DOHH2 (cell line): Measurements from ENCODE around the gene ABCD3.

Experiments used
- H3F3A ChIP-seq: fragments of 200-600 bp; sonication (generic), shearing (Covaris generic); 2 replicates; pipeline ENCODE4 v1.6.0; 2016; ENCODE audit warnings: antibody characterized with exemption, mild to moderate bottlenecking; ENCODE audit not compliant: control insufficient read depth, insufficient read depth
- H3K27ac ChIP-seq: fragments of 200-600 bp; sonication (generic); 2 replicates; pipeline ENCODE4 v1.5.1; 2014; ENCODE audit warnings: low read depth, mild to moderate bottlenecking, low read length, moderate library complexity
- H3K27me3 ChIP-seq: fragments of 200-600 bp; sonication (generic); 2 replicates; pipeline ENCODE4 v1.6.1; 2014; ENCODE audit warnings: mild to moderate bottlenecking, low read length, mixed read lengths; ENCODE audit not compliant: control insufficient read depth
- H3K36me3 ChIP-seq: fragments of 200-600 bp; sonication (generic); 2 replicates; pipeline ENCODE4 v1.6.1; 2014; ENCODE audit warnings: mild to moderate bottlenecking, low read length, moderate library complexity, mixed read lengths; ENCODE audit not compliant: control insufficient read depth
- H3K4me1 ChIP-seq: fragments of 200-600 bp; sonication (generic); 2 replicates; pipeline ENCODE4 v1.6.1; 2014; ENCODE audit warnings: mild to moderate bottlenecking, low read length, mixed read lengths; ENCODE audit not compliant: control insufficient read depth
- H3K4me2 ChIP-seq: fragments of 200-600 bp; sonication (generic); 2 replicates; pipeline ENCODE4 v1.6.0; 2014; ENCODE audit warnings: mild to moderate bottlenecking, low read length, moderate library complexity
- H3K4me3 ChIP-seq: fragments of 200-600 bp; sonication (generic); 2 replicates; pipeline ENCODE4 v1.5.1; 2014; ENCODE audit warnings: mild to moderate bottlenecking, low read length, mixed read lengths
- H3K79me2 ChIP-seq: fragments of 200-600 bp; sonication (generic); 2 replicates; pipeline ENCODE4 v1.6.1; 2014; ENCODE audit warnings: mild to moderate bottlenecking, low read length, mixed read lengths; ENCODE audit not compliant: control insufficient read depth
- H3K9me2 ChIP-seq: fragments of 200-600 bp; sonication (generic); replicated peaks from 2 replicates; pipeline ENCODE4 v1.6.1; 2014; ENCODE audit warnings: mild to moderate bottlenecking, low read length, mixed read lengths; ENCODE audit not compliant: control insufficient read depth
- H3K9me3 ChIP-seq: fragments of 200-600 bp; sonication (generic); 2 replicates; pipeline ENCODE4 v1.6.1; 2014; ENCODE audit warnings: antibody characterized with exemption, low read length, mixed read lengths; ENCODE audit not compliant: control insufficient read depth, insufficient read depth
- H4K20me1 ChIP-seq: fragments of 200-600 bp; sonication (generic); 2 replicates; pipeline ENCODE4 v1.6.0; 2014; ENCODE audit warnings: low read depth, mild to moderate bottlenecking, antibody characterized with exemption, low read length, moderate library complexity; ENCODE audit not compliant: control insufficient read depth, insufficient read depth
- EZH2phosphoT487 ChIP-seq: fragments of 200-600 bp; sonication (generic); IDR thresholded peaks from 2 replicates; pipeline ENCODE4 v1.6.1; 2017; ENCODE audit warnings: borderline replicate concordance, mild to moderate bottlenecking, antibody characterized with exemption, low read length, moderate library complexity, mixed read lengths
- TF ChIP-seq, protein P1 (sequence below): fragments of 200-600 bp; sonication (generic); IDR thresholded peaks from one replicate; pipeline ENCODE4 v1.5.1; 2014; ENCODE audit warnings: antibody characterized with exemption, mild to moderate bottlenecking, low read depth, low read length; ENCODE audit not compliant: poor library complexity, severe bottlenecking

The ABCD3 gene

DNA sequence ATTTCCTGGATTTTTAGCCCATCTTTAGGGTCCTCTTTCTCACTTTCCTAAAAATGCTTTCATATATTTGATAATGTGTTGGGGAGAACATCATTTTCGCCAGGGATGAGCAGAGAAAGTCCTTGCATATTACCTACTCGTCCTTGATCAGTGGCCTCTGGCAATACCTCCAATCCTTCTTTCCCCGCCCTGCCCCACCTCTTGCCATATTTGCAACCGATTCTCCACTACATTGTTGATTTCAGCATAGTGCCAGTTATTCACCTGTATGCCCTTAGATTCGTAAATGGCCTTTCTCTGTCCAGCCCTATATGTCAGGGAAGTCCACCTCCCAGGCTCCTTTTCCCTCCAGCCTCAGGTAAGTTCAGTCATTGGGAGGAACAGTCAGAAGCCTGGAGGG, 136.9 kb downstream of the ABCD3 start:
- TF ChIP-seq EZH2phosphoT487 = no peak
- TF ChIP-seq, protein P1, sequence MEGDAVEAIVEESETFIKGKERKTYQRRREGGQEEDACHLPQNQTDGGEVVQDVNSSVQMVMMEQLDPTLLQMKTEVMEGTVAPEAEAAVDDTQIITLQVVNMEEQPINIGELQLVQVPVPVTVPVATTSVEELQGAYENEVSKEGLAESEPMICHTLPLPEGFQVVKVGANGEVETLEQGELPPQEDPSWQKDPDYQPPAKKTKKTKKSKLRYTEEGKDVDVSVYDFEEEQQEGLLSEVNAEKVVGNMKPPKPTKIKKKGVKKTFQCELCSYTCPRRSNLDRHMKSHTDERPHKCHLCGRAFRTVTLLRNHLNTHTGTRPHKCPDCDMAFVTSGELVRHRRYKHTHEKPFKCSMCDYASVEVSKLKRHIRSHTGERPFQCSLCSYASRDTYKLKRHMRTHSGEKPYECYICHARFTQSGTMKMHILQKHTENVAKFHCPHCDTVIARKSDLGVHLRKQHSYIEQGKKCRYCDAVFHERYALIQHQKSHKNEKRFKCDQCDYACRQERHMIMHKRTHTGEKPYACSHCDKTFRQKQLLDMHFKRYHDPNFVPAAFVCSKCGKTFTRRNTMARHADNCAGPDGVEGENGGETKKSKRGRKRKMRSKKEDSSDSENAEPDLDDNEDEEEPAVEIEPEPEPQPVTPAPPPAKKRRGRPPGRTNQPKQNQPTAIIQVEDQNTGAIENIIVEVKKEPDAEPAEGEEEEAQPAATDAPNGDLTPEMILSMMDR = no peak
- Histone ChIP-seq H3K27me3 (no peaks in the 10 kb centered on the region; the same call in 1 of the 2 replicates), H3K79me2 (no peaks in the 10 kb centered on the region), H4K20me1 (no peaks in the 10 kb centered on the region), H3F3A (no peaks in the 10 kb centered on the region), H3K4me3 (no peak overlapping the region), H3K4me2 (no peak overlapping the region), H3K36me3 (no peaks in the 10 kb centered on the region), H3K4me1 (no peaks in the 10 kb centered on the region), H3K27ac (no peak overlapping the region), H3K9me2 (no peaks in the 10 kb centered on the region), H3K9me3 (no peaks in the 10 kb centered on the region)

DNA sequence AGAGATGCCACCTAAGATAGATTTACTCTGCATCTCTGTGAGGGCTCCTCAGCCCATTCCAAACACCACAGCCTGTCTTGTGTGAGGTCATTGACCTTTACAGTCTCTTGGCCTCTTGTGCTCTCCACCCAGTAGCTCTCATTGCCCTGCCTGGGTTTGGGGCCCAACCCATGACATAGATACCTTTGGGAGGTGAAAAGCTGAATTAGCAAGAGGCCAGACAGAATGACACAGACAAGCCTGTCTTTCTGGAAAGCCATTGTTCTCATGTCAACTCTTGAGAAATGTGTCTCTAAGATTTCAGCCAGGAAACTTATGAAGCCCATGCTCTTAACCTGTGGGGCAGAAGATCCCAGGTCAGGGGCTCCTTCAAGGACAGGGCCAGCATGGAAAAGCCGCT, 141.7 kb downstream of the ABCD3 start:
- Histone ChIP-seq H3K4me2 (no peak overlapping the region), H3K27ac (no peak overlapping the region), H3K79me2 (no peaks in the 10 kb centered on the region), H3K9me2 (no peaks in the 10 kb centered on the region; the same call in 1 of the 2 replicates), H3K27me3 (no peaks in the 10 kb centered on the region; the same call in 1 of the 2 replicates), H3K4me1 (no peaks in the 10 kb centered on the region), H4K20me1 (no peaks in the 10 kb centered on the region), H3K36me3 (no peaks in the 10 kb centered on the region), H3F3A (no peaks in the 10 kb centered on the region), H3K4me3 (no peak overlapping the region), H3K9me3 (no peaks in the 10 kb centered on the region)
- TF ChIP-seq EZH2phosphoT487 = no peak
- TF ChIP-seq, protein P1 = no peak

DNA sequence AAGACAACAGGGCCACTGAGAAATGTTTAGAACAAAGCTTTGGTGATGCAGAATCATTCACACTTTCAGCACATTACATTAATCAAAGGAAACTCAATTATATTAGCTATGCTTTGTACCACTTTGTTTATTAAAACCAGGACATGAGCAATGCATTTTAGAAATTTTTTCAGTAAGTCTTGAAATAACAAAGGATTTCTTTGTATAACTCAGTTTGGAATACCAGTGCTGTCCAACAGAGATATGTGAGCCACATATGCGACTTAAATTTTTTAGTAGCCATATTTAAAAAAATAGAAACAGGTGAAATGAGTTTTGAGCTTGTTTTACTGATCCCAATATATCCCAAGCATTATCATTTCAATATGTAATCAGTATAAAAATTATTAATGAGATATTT, 142.1 kb downstream of the ABCD3 start:
- H3K4me3 ChIP-seq = no peak overlapping the region
- H4K20me1 ChIP-seq = no peaks in the 10 kb centered on the region
- no peak overlapping the region for H3K27ac ChIP-seq

More for the DNA sequence above, 142.1 kb downstream of the ABCD3 start:
- no peak overlapping the region for H3K4me2 ChIP-seq
- TF ChIP-seq, protein P1 = no peak
- no peak for TF ChIP-seq EZH2phosphoT487
- H3K9me3 ChIP-seq = no peaks in the 10 kb centered on the region
- H3F3A ChIP-seq = no peaks in the 10 kb centered on the region
- no peaks in the 10 kb centered on the region for H3K4me1 ChIP-seq
- no peaks in the 10 kb centered on the region for H3K79me2 ChIP-seq
- no peaks in the 10 kb centered on the region for H3K36me3 ChIP-seq
- no peaks in the 10 kb centered on the region; the same call in 1 of the 2 replicates for H3K27me3 ChIP-seq
- no peaks in the 10 kb centered on the region; the same call in 1 of the 2 replicates for H3K9me2 ChIP-seq
